Measurements from ENCODE around the gene CAPN3.

The CAPN3 gene

DNA sequence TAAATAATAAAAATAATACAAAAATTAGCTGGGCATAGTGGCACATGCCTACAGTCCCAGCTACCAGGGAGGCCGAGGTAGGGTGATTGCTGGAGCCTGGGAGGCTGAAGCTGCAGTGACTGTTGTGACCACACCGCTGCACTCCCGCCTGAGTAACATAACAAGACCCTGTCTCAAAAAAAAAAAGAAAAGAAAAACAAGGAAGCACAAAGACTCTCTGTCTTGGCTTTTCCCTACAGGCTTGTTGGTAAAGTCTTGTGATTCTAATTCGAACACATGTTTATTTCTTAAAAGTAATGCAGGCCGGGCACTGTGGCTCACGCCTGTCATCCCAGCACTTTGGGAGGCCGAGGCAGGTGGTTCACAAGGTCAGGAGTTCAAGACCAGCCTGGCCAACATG lies 60.1 kb downstream of the CAPN3 start:
- H3K27ac ChIP-seq: no peak overlapping the region
- no peak for TF ChIP-seq ZFX (IDR thresholded peaks at IDR 0.05)
- TF ChIP-seq, protein P1, sequence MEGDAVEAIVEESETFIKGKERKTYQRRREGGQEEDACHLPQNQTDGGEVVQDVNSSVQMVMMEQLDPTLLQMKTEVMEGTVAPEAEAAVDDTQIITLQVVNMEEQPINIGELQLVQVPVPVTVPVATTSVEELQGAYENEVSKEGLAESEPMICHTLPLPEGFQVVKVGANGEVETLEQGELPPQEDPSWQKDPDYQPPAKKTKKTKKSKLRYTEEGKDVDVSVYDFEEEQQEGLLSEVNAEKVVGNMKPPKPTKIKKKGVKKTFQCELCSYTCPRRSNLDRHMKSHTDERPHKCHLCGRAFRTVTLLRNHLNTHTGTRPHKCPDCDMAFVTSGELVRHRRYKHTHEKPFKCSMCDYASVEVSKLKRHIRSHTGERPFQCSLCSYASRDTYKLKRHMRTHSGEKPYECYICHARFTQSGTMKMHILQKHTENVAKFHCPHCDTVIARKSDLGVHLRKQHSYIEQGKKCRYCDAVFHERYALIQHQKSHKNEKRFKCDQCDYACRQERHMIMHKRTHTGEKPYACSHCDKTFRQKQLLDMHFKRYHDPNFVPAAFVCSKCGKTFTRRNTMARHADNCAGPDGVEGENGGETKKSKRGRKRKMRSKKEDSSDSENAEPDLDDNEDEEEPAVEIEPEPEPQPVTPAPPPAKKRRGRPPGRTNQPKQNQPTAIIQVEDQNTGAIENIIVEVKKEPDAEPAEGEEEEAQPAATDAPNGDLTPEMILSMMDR (conservative IDR thresholded peaks at IDR 0.05): no peak

DNA sequence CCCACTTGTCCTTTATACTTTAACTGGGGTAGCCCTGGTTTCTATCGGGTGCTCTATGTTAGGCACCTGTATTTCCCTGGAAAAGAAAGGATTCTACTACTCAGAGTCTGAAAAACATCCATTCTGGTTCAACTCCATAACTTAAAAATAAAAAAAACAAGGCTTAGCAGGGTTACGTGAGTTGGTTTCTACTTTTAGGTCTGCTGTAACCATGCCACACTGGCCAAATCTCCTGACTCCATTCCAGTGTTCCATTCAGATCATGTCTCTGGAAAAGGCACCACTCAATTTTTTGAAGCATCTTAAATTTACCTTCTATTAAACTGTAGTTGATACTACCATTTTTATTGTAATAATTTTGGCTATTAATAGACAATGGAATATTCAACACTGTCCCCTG lies 62.1 kb downstream of the CAPN3 start:
- TF ChIP-seq ZFX (IDR thresholded peaks at IDR 0.05): no peak
- TF ChIP-seq, protein P1 (conservative IDR thresholded peaks at IDR 0.05): no peak
- no peak overlapping the region for H3K27ac ChIP-seq

DNA sequence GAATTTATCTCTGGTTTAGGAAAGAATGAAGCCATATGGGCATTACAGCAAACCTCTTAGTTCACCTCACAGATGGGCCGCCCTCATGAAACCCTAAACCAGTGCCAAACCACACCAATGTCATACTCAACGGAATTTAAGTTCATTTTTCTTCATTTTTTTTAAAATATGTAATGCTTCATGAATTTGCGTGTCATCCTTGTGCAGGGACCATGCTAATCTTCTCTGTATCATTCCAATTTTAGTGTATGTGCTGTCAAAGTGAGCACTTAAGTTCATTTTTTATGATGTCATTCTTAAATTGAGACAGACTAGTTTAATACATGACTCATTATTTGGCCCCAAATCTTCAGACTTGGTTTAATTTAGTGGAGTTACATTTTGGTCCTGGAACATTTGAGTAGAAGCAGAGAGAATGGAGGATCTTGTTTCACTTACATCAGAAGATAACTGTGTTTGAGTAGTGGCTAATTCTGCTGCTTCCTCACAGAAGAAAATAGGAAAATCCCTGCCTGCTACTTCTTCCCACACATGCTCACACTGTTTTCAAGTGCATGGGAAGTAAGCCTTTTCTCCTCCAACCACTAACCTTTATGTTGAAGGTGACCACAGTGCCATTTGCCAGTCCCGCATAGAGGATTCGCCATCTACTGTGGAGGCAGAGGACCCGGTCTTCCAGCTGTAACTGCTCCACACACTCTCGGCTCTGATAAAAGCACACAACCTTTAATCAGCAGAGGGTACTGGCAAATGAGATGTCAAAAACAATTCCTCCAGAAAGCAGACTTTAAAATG lies 68.3 kb downstream of the CAPN3 start:
- H3K27ac ChIP-seq: no peak overlapping the region

DNA sequence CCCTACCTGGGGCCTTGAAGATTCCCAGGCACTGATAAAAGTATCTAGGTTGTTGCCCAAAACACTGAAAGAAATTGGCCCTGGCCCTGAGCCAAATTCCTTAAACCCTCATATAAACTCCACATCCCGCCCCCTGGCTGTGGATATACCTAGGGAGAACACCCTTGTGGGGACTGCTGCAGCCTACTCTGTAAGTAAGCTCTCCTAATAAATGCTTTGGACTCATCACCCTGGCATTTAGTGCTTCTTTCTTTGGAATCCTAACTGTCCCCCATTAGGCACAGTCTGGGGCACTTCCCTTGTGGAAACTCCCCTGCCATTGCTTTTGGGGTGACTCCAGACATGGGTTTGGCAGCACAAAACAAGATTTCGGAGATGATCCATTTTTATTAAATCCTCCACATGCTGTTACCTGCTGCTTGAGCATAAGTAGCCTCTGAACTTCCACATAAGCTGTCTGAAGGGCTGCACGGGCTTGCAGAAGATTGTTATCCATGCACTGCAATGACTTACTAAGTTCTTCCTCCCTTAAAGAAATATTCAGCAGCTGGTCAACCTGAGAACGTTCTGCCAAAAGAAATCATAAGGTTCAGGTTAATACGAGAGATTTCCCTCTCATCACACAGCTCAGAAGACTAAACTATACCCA lies 85.2 kb downstream of the CAPN3 start:
- H3K27ac ChIP-seq: no peak overlapping the region
- TF ChIP-seq, protein P1 (conservative IDR thresholded peaks at IDR 0.05): no peak
- no peak for TF ChIP-seq ZFX (IDR thresholded peaks at IDR 0.05)

More for the DNA sequence above, 68.3 kb downstream of the CAPN3 start:
- TF ChIP-seq, protein P1 (conservative IDR thresholded peaks at IDR 0.05): no peak
- no peak for TF ChIP-seq ZFX (IDR thresholded peaks at IDR 0.05)

DNA sequence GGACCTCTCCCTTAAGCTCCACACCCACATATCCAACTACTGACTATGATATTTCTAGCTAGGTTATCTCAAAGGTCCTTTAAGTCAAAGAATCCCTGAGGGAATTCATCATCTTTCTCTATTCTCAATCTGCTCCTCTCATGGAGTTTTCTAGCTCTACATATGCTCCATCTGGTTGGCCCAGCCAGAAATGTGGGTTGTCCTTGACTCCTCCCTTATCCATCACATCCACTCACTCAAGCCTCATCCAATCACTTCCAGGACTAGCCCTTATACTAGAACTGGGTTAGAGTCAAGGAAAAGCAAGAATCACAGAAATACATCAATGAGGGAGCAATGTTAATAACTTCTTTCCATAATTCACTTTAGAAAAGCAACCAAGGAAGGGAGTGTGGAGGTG lies 86.2 kb downstream of the CAPN3 start:
- TF ChIP-seq, protein P1 (conservative IDR thresholded peaks at IDR 0.05): no peak
- TF ChIP-seq ZFX (IDR thresholded peaks at IDR 0.05): no peak
- H3K27ac ChIP-seq: no peak overlapping the region

DNA sequence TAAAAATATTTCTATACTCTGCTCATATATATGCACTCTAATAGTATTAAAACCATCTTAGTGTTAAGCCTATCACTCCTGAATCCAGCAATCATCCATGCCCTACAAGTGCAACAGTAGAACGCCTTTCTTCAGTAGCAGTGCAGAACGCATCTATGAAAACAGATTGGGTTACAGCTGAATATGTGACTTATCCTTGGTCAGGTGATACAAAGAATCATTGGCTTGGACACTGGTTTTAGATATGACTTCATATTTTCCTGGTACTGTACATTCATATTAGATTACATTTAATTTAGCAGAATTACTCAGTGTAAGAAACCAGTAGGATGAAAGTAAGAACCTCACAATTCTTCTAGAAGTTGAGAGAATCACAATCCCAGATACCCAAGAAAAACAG lies 88.3 kb downstream of the CAPN3 start:
- TF ChIP-seq, protein P1 (conservative IDR thresholded peaks at IDR 0.05): no peak
- no peak for TF ChIP-seq ZFX (IDR thresholded peaks at IDR 0.05)
- H3K27ac ChIP-seq: no peak overlapping the region

DNA sequence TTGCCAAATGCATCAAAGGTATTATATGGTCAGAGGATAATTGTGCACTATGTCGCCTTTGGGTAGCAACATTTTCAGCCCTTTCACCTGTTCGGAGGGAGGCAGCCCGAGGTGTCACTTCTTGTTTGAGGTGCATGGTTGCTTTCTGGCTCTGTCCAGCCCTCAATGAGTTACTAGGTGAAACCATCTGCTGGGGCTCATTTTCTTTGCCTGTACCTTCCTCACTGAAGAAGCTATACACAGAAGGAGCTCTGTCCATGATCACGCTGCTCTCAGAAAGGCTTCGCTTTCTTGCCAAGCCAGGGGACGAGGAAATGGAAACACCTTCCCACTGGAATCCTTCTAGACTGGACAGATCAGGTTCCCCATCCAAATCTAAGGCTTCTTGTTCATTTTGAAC lies 89.0 kb downstream of the CAPN3 start:
- TF ChIP-seq ZFX (IDR thresholded peaks at IDR 0.05): no peak
- TF ChIP-seq, protein P1 (conservative IDR thresholded peaks at IDR 0.05): no peak
- H3K27ac ChIP-seq: no peak overlapping the region

Measured in C4-2B (cell line).